Measurements from ENCODE around the gene SP6.

Gene SP6

DNA sequence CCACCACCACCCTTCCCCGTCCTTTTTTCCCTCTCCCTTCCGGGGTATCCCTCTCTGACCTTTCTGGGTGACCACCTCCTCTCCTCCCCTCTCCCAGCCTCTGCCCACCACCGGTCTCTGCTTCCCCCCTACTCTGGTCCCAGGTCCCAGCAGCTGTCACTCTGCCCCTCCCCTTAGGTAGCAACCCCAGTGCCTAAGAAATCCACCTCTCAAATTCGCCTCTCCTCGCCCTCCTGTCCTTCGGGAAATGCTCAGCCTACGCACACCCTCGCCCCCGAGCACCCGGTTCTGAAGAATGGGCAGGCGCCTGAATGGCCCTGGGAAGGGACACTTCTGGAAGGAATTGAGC is 775 bp upstream of the SP6 start:
- Histone ChIP-seq H2AFZ (ENCODE audit: low read depth, low read length) (peak overlapping the region; percentile 16; the same call in 1 of the 2 replicates), H3K9ac (ENCODE audit: low read length) (peak overlapping the region; percentile 45), H4K20me1 (ENCODE audit: insufficient read depth, low read length) (no peaks in the 10 kb centered on the region), H3K36me3 (replicated peaks; ENCODE audit: low read depth, low read length) (no peaks in the 10 kb centered on the region), H3K4me2 (ENCODE audit: low read length) (peak overlapping the region; percentile 94), H3K27me3 (ENCODE audit: low read depth, low read length) (peaks cover 46% of the 10 kb centered on the region), H3K79me2 (ENCODE audit: low read length) (peaks cover 10% of the 10 kb centered on the region; the same call in 1 of the 2 replicates), H3K4me1 (ENCODE audit: low read length) (peaks cover 28% of the 10 kb centered on the region), H3K27ac (ENCODE audit: low read length) (no peak overlapping the region), H3K9me3 (ENCODE audit: insufficient read depth, low read length) (no peaks in the 10 kb centered on the region), H3K4me3 (ENCODE audit: low read length) (peak overlapping the region; percentile 73)
- TF ChIP-seq, protein P1, sequence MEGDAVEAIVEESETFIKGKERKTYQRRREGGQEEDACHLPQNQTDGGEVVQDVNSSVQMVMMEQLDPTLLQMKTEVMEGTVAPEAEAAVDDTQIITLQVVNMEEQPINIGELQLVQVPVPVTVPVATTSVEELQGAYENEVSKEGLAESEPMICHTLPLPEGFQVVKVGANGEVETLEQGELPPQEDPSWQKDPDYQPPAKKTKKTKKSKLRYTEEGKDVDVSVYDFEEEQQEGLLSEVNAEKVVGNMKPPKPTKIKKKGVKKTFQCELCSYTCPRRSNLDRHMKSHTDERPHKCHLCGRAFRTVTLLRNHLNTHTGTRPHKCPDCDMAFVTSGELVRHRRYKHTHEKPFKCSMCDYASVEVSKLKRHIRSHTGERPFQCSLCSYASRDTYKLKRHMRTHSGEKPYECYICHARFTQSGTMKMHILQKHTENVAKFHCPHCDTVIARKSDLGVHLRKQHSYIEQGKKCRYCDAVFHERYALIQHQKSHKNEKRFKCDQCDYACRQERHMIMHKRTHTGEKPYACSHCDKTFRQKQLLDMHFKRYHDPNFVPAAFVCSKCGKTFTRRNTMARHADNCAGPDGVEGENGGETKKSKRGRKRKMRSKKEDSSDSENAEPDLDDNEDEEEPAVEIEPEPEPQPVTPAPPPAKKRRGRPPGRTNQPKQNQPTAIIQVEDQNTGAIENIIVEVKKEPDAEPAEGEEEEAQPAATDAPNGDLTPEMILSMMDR (IDR thresholded peaks at IDR 0.05; ENCODE audit: low read depth, low read length) = no peak
- TF ChIP-seq EZH2phosphoT487 (IDR thresholded peaks at IDR 0.05; ENCODE audit: low read depth) = 0 out of 2 replicates have a peak, but pooled peaks have one; percentile 2

DNA sequence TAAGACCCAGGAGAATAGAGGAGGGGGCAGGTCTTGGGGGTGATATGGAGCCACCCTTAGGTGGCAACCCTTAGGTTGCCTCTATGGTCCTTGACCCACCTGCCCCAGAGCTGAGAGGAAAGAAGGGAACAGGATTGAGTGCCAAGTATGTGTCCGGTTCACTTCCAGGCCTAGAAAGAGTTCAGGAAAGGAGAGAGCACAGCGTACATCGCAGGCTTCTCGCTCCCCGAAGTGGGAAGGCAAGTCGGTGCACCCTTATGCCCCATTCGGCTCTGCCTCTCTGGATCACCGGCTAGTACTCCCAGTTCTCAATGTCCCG is 631 bp downstream of the SP6 start:
- Histone ChIP-seq H3K79me2 (ENCODE audit: low read length) (peaks cover 10% of the 10 kb centered on the region; the same call in 1 of the 2 replicates), H2AFZ (ENCODE audit: low read depth, low read length) (no peak overlapping the region), H3K9me3 (ENCODE audit: insufficient read depth, low read length) (no peaks in the 10 kb centered on the region), H3K4me3 (ENCODE audit: low read length) (peak overlapping the region; percentile 73), H3K9ac (ENCODE audit: low read length) (peak overlapping the region; percentile 63), H3K27me3 (ENCODE audit: low read depth, low read length) (peaks cover 39% of the 10 kb centered on the region), H3K4me1 (ENCODE audit: low read length) (peaks cover 22% of the 10 kb centered on the region), H3K36me3 (replicated peaks; ENCODE audit: low read depth, low read length) (no peaks in the 10 kb centered on the region), H3K27ac (ENCODE audit: low read length) (no peak overlapping the region), H4K20me1 (ENCODE audit: insufficient read depth, low read length) (no peaks in the 10 kb centered on the region), H3K4me2 (ENCODE audit: low read length) (peak overlapping the region; percentile 94)
- TF ChIP-seq EZH2phosphoT487 (IDR thresholded peaks at IDR 0.05; ENCODE audit: low read depth) = no peak
- TF ChIP-seq, protein P1 (IDR thresholded peaks at IDR 0.05; ENCODE audit: low read depth, low read length) = no peak

DNA sequence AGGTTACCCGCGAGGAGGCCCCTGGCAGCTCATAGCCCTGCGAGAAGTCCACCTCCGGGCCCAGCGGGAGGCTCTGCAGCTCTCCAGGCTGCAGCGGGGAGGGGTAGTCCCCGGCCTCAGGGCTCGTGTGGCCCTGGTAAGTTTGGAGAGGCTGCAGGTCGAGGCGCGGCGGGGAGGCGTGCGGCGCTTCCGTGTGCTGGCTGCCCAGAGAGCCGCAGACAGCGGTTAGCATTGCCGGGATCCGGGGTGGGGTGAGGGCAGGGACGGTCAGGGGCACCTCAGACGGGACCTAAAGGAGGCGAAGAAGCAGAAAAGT is 2.8 kb downstream of the SP6 start:
- TF ChIP-seq, protein P1 (IDR thresholded peaks at IDR 0.05; ENCODE audit: low read depth, low read length) = no peak
- H3K4me2 ChIP-seq (ENCODE audit: low read length) = no peak overlapping the region
- no peak overlapping the region for H3K27ac ChIP-seq (ENCODE audit: low read length)
- H3K4me1 ChIP-seq (ENCODE audit: low read length) = peaks cover 44% of the 10 kb centered on the region
- H3K79me2 ChIP-seq (ENCODE audit: low read length) = peaks cover 10% of the 10 kb centered on the region; the same call in 1 of the 2 replicates
- H3K27me3 ChIP-seq (ENCODE audit: low read depth, low read length) = peaks cover 18% of the 10 kb centered on the region
- no peak overlapping the region for H3K4me3 ChIP-seq (ENCODE audit: low read length)
- no peak overlapping the region for H2AFZ ChIP-seq (ENCODE audit: low read depth, low read length)
- H3K9ac ChIP-seq (ENCODE audit: low read length) = no peak overlapping the region
- H3K36me3 ChIP-seq (replicated peaks; ENCODE audit: low read depth, low read length) = no peaks in the 10 kb centered on the region
- H4K20me1 ChIP-seq (ENCODE audit: insufficient read depth, low read length) = no peaks in the 10 kb centered on the region
- H3K9me3 ChIP-seq (ENCODE audit: insufficient read depth, low read length) = no peaks in the 10 kb centered on the region

DNA sequence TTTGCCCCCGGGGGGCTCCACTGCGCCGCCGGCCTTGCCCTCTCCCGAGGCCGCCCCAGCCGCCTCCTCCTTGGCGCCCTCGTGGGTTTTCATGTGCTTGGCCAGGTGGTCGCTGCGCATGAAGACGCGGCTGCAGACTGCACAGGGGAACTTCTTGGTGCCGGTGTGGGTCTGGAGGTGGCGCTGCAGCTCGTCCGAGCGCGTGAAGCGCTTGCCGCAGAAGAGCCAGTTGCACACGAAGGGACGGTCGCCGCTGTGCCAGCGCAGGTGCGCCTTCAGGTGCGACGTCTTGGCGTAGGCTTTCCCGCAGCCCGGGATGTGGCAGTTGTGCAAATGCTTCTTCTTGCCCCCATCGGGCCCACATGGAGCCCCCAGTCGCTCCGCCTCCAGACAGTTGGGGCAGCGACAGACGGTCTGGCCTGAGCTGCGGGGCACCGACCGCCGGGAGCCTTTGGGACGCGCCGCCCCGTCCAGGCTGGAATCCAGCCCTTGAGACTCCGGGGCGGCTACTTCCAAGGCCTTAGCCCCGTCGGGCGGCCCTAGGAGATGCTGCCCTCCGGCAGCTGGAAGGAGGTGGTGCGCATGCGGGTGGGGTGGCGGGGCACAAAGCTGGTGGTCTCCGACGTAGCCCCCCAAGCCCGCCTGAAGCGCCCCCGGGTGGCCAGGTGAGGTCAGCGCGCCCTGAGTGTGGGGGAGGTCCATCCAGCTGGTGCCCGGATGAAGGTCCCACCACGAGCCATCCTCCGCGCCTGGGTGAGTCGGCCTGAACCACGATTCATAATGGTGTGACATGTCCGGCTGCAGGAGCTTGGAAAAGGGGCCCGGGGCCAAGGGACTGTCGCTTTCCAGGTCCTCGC is 3.4 kb downstream of the SP6 start:
- H3K4me2 ChIP-seq (ENCODE audit: low read length) = no peak overlapping the region
- no peaks in the 10 kb centered on the region for H3K36me3 ChIP-seq (replicated peaks; ENCODE audit: low read depth, low read length)
- no peak overlapping the region for H3K9ac ChIP-seq (ENCODE audit: low read length)
- H3K9me3 ChIP-seq (ENCODE audit: insufficient read depth, low read length) = no peaks in the 10 kb centered on the region
- TF ChIP-seq, protein P1 (IDR thresholded peaks at IDR 0.05; ENCODE audit: low read depth, low read length) = 0 out of 2 replicates have a peak, but pooled peaks have one; percentile 28
- TF ChIP-seq EZH2phosphoT487 (IDR thresholded peaks at IDR 0.05; ENCODE audit: low read depth) = no peak
- no peak overlapping the region for H3K4me3 ChIP-seq (ENCODE audit: low read length)
- H3K27ac ChIP-seq (ENCODE audit: low read length) = no peak overlapping the region
- peaks cover 12% of the 10 kb centered on the region for H3K27me3 ChIP-seq (ENCODE audit: low read depth, low read length)
- no peaks in the 10 kb centered on the region for H4K20me1 ChIP-seq (ENCODE audit: insufficient read depth, low read length)
- peaks cover 10% of the 10 kb centered on the region; the same call in 1 of the 2 replicates for H3K79me2 ChIP-seq (ENCODE audit: low read length)
- H3K4me1 ChIP-seq (ENCODE audit: low read length) = peaks cover 48% of the 10 kb centered on the region
- no peak overlapping the region for H2AFZ ChIP-seq (ENCODE audit: low read depth, low read length)

Measured in OCI-LY3 (cell line).